Measurements from ENCODE around the gene RPL15. TPM values are rescaled to one million over a fixed set of nuclear protein-coding genes. Genes with fewer than 3 reads are reported as not detected.

RPL15 gene
- total and polyA plus RNA-seq, 2 of the 8 experiments (the other 6 are each of a cell fraction or from before 2014, with no cell fraction given) = 2,819 to 6,473 TPM

DNA sequence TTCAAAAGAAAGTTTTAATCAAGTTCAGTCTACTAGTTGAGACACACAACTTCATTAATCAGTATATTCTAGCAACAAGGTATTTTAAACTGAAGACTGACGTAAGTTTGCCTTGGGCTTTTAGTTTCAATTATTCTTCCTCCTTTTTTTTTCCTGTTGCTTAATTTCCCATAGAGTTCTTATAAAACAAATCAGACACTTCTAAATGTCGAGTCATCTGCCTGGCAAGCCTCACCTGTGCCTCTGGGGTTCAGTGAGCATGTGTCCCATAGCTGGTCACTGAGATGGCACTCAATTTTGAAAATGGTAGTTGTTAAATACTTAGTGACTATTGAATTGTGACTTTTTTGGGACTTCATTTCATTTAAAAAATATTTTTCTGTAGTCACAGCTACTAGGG lies 27.5 kb upstream of the RPL15 start:
- DNase-seq (ENCODE audit: low read depth in 1 of 2, low spot score in 2 of 2) (no peak), FAIRE-seq (no peak)
- CTCF ChIA-PET (ENCODE audit: partially characterized antibody) = interaction anchor here (0.8 to 4.0 kb wide), 21 partner anchors 8 to 183 kb away, joined by 3 to 34 read pairs (median 4); no protein-coding TSS in a partner anchor
- TF ChIP-seq HDAC2 (IDR thresholded peaks at IDR 0.05; ENCODE audit: borderline replicate concordance in 1 of 2, low read depth in 2 of 2, low read length in 2 of 2) (no peak), POU5F1 (IDR thresholded peaks at IDR 0.05; ENCODE audit: low read depth, low read length) (no peak), FOSL1 (IDR thresholded peaks at IDR 0.05; ENCODE audit: insufficient read depth, low read depth, low read length) (no peak), RXRA (IDR thresholded peaks at IDR 0.05; ENCODE audit: insufficient read depth, low read depth, low read length) (no peak), SRF (IDR thresholded peaks at IDR 0.05; ENCODE audit: low read depth, low read length) (no peak), GABPA (IDR thresholded peaks at IDR 0.05; ENCODE audit: borderline replicate concordance, insufficient read depth, low read length) (no peak), TBP (IDR thresholded peaks at IDR 0.05; ENCODE audit: low read depth, low read length) (no peak), CBX5 (IDR thresholded peaks at IDR 0.05; ENCODE audit: low read depth, low read length) (no peak), POLR2AphosphoS5 (IDR thresholded peaks at IDR 0.05; ENCODE audit: low read depth, low read length) (no peak), BACH1 (IDR thresholded peaks at IDR 0.05; ENCODE audit: low read length) (no peak), RBBP5 (IDR thresholded peaks at IDR 0.05; ENCODE audit: borderline replicate concordance, low read depth, low read length) (no peak), BRCA1 (IDR thresholded peaks at IDR 0.05; ENCODE audit: low read depth, low read length) (no peak), ZNF274 (IDR thresholded peaks at IDR 0.05; ENCODE audit: borderline replicate concordance, extremely low read depth, low read length) (no peak), TAF7 (optimal IDR thresholded peaks at IDR 0.05; ENCODE audit: borderline replicate concordance, low read depth, low read length) (no peak)

More for the DNA sequence above, 27.5 kb upstream of the RPL15 start:
- Histone ChIP-seq H4K8ac (ENCODE audit: extremely low read depth, insufficient read depth, low read length) (no peak overlapping the region), H3K23me2 (ENCODE audit: low read depth, low read length) (no peaks in the 10 kb centered on the region), H3K4me2 (ENCODE audit: insufficient read depth in 1 of 2, low read depth in 2 of 2, low read length in 2 of 2) (no peak overlapping the region), H4K20me1 (replicated peaks in 1 of 2; ENCODE audit: control insufficient read depth in 1 of 2, insufficient read depth in 2 of 2, low read length in 2 of 2) (peaks cover 7 to 10% of the 10 kb centered on the region in 2 experiments), H2BK20ac (ENCODE audit: low read length) (no peak overlapping the region), H2BK5ac (ENCODE audit: low read depth, low read length) (no peak overlapping the region), H3K79me2 (ENCODE audit: control insufficient read depth in 1 of 2, insufficient read depth in 2 of 2, low read length in 2 of 2) (peaks cover 0 to 15% of the 10 kb centered on the region in 2 experiments; a peak in 1 of 4 replicates), H3K56ac (replicated peaks; ENCODE audit: insufficient read length, low read depth, low read length) (no peak overlapping the region), H2AK5ac (ENCODE audit: low read depth, low read length) (no peak overlapping the region), H3K18ac (ENCODE audit: extremely low read depth, low read length) (no peak overlapping the region), H3K27ac (ENCODE audit: low read depth, low read length) (no peak overlapping the region), H2BK12ac (ENCODE audit: low read depth, low read length) (no peak overlapping the region), H3K79me1 (ENCODE audit: low read depth, low read length) (peaks cover 2% of the 10 kb centered on the region; the same call in 1 of the 2 replicates), H4K91ac (replicated peaks; ENCODE audit: insufficient read length, low read length) (no peak overlapping the region), H3K4me1 (replicated peaks in 1 of 4; ENCODE audit: control insufficient read depth in 3 of 4, insufficient read depth in 4 of 4, low read length in 3 of 4) (peaks cover 0 to 7% (median 1%) of the 10 kb centered on the region in 4 experiments; a peak in 3 of 7 replicates), H3K14ac (ENCODE audit: insufficient read length) (no peak overlapping the region), H2AFZ (ENCODE audit: low read length) (no peak overlapping the region), H3K4ac (replicated peaks; ENCODE audit: insufficient read length, low read depth, low read length) (no peak overlapping the region), H2BK120ac (replicated peaks; ENCODE audit: low read depth, low read length) (no peak overlapping the region), H3K9me3 (ENCODE audit: insufficient read depth in 2 of 2, low read depth in 1 of 2, low read length in 1 of 2) (no peaks in the 10 kb centered on the region), H3K9ac (replicated peaks in 1 of 4; ENCODE audit: extremely low read depth in 1 of 4, low read depth in 3 of 4, low read length in 3 of 4) (no peak overlapping the region), H3K27me3 (replicated peaks in 1 of 4; ENCODE audit: control insufficient read depth in 3 of 4, extremely low read depth in 1 of 4, insufficient read depth in 3 of 4, low read length in 3 of 4) (no peaks in the 10 kb centered on the region), H3K23ac (ENCODE audit: insufficient read length) (no peak overlapping the region), H2BK15ac (ENCODE audit: low read length) (no peak overlapping the region), H4K5ac (ENCODE audit: insufficient read length, low read depth, low read length) (no peak overlapping the region), H3K36me3 (ENCODE audit: control insufficient read depth in 2 of 4, insufficient read depth in 4 of 4, low read length in 3 of 4) (peaks cover 0 to 19% (median 10%) of the 10 kb centered on the region in 4 experiments; a peak in 4 of 8 replicates), H3K4me3 (ENCODE audit: extremely low read depth in 1 of 4, insufficient read depth in 2 of 4, low read depth in 3 of 4, low read length in 4 of 4) (no peak overlapping the region)
- WGBS, 2 experiments (ENCODE audit: extremely low coverage in 1 of 2, insufficient coverage in 1 of 2, insufficient read length in 1 of 2, insufficient replicate concordance in 2 of 2, low coverage in 1 of 2, low lambda C conversion rate in 2 of 2, missing lambda C conversion rate in 1 of 2) = 92% methylated on average over 2 of the region's 2 CpGs; no CpG with 5 or more reads in 1 of the 2 experiments
- POLR2A ChIA-PET (ENCODE audit: partially characterized antibody) = interaction anchor here (0.6 to 9.0 kb wide), 4 partner anchors 17 to 54 kb away, joined by 3 to 143 read pairs (median 5); partner anchors contain the start of genes NKIRAS1 and RPL15

Data from H1 (cell line).